ENCODE measurements around the gene CCNK. TPM values are rescaled to one million over a fixed set of nuclear protein-coding genes. Genes with fewer than 3 reads are reported as not detected.

CCNK gene
- total RNA-seq, 3 donors from 2014 or later = 95.9 to 107 (median 104) TPM

DNA sequence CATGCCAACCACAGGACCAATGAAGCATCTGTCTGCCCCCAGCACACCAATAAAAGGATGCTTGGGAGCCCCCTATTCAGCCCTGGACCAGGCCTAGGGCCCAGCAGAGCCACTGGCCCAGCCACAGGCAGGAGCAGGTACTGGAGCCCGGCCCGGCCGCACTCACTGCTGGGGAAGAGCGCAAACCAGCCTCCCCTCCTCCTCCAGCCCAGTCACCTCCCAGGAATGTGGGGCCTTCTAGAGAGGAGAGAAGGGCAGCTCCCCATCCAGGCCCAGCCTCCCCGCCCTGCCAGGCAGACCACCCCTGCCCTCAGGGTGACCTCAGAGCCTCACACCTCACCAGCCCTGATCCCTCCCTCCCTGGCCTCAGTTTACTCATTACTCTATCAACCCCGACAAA, 56.2 kb downstream of the CCNK start:
- ATAC-seq (no peak), DNase-seq (no peak)
- Mint-ChIP-seq H3K36me3 (ENCODE audit: insufficient read depth) (no peaks in the 10 kb centered on the region), H3K4me1 (ENCODE audit: low read depth) (peaks cover 2% of the 10 kb centered on the region), H3K9me3 (no peaks in the 10 kb centered on the region), H3K4me3 (no peak overlapping the region), H3K27me3 (ENCODE audit: low read depth) (no peaks in the 10 kb centered on the region)

DNA sequence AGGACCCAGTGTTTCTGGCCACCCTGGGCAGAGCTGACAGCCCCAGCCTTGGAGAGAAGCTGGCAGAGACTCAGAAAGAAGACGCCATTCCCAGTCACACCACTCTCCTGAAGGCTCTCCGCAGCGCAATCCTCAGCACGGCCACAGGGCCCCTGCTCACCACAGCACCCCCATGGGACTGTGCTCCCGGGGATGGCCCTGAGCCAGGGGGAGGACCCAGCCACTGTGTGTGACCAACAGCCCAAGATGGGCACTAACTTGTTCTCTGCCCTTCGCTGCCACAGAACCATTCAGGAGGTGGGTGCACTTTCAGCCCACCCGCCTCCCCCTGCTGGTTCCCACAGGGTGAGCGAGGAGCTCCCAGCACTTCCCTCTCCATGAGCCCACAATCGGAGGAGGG, 57.1 kb downstream of the CCNK start:
- peaks cover 2% of the 10 kb centered on the region for H3K4me1 Mint-ChIP-seq (ENCODE audit: low read depth)

DNA sequence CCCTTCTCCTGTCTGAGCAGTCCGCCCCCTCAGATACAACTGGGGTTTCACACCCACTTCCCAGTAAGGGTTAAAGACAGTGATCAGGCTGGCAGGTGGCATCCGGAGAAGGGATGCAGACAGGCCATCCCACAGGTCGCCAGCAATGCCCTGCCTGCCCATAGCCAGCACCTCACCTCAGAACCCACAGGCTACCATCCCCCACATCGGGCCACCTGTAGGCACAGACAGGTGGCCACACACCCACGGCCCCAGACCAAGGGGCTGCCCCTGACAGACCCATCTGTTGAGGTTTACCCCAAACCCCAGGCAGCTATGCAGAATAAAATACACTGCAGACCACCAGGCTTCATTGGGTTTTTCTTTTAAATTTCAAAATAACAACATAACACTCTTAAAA, 57.5 kb downstream of the CCNK start:
- Mint-ChIP-seq H3K36me3 (ENCODE audit: insufficient read depth) (no peaks in the 10 kb centered on the region), H3K9me3 (no peaks in the 10 kb centered on the region), H3K4me3 (no peak overlapping the region), H3K27me3 (ENCODE audit: low read depth) (no peaks in the 10 kb centered on the region), H3K4me1 (ENCODE audit: low read depth) (peaks cover 2% of the 10 kb centered on the region)
- DNase-seq = no peak
- no peak for ATAC-seq

More for the DNA sequence above, 57.1 kb downstream of the CCNK start:
- Mint-ChIP-seq H3K36me3 (ENCODE audit: insufficient read depth) (no peaks in the 10 kb centered on the region), H3K27me3 (ENCODE audit: low read depth) (no peaks in the 10 kb centered on the region), H3K9me3 (no peaks in the 10 kb centered on the region), H3K4me3 (no peak overlapping the region)
- DNase-seq (no peak), ATAC-seq (no peak)

DNA sequence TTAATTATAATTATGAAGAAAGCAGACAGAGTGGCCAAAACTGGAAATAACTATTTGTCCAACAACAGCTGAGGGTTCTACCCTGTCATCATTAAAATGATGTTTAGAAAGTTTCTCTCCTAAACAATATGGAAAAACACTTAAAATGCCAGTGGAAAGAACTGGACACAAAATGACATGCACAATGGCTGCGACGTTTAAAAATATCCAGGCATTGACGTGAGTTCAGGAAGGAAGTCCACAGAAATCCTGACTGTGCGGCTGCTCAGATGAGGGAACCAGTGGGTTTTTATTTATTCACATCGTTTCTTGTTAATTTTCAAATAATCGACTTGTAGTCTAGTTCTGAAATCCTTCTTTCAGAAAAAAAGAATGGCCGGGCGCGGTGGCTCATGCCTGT, 58.3 kb downstream of the CCNK start:
- no peaks in the 10 kb centered on the region for H3K27me3 Mint-ChIP-seq (ENCODE audit: low read depth)
- peaks cover 2% of the 10 kb centered on the region for H3K4me1 Mint-ChIP-seq (ENCODE audit: low read depth)
- no peak for DNase-seq
- no peak overlapping the region for H3K4me3 Mint-ChIP-seq
- H3K36me3 Mint-ChIP-seq (ENCODE audit: insufficient read depth) = no peaks in the 10 kb centered on the region
- no peaks in the 10 kb centered on the region for H3K9me3 Mint-ChIP-seq
- no peak for ATAC-seq

DNA sequence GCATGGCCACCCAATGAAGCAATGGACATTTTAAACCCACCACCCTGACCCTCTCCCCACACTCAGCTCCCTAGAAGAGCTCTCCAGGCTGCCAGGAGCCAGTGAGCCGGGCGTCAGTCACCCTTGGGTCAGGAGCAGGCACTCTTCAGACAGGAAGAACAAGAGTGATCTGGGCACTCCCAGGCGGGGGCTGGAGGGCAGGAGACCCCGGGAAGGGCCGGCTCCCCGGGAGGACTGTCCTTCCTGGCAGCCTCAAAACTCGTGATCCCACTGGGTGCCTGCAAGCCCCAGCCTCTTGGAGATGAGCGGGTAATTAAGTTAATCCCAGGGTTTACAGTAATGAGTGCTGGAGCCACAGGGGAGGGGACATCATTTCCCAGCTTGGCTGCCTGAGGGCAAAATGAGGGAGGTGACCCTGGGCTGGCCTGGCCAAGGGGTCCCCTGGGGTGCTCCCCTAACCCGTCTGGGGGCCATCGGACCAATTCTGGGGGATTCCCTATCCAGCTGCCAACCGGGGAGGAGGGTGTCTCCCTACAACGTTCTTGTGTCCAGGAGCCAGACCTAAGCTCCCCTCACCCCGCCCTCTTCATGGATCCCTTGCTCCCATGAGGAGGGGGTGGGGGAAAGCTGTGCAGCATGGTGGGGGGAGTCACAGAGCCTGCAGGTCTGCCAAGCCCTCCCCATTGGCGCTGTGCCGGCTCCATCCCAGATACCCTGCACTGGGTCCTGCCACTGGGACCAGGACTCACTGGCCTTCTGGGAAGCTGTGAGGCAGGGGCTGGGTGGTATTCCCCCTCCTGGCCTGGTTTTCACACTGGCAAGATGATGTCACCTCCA, 59.2 kb downstream of the CCNK start:
- Mint-ChIP-seq H3K4me1 (ENCODE audit: low read depth) (peaks cover 2% of the 10 kb centered on the region), H3K36me3 (ENCODE audit: insufficient read depth) (no peaks in the 10 kb centered on the region), H3K9me3 (no peaks in the 10 kb centered on the region), H3K27me3 (ENCODE audit: low read depth) (no peaks in the 10 kb centered on the region), H3K4me3 (no peak overlapping the region)
- ATAC-seq (no peak), DNase-seq (no peak)

DNA sequence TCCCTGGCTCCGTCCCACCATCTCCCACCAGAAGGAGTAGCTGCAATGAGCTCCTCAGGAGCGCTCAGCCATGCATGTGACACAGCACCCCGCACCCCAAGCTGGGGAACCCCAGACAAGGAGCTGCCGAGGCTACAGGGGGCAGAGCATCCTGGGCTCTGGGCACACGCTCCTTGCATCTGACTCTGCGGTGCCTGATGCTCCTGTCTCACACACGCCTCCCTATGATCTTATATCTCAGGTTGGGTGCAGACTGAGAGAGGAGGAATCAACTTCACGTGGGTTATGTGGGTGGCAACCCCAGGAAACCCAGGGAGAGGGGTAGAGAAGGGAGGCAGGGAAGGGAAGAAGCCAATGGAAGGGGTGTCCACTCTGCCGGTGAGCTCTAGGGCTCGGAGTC, 60.0 kb downstream of the CCNK start:
- H3K9me3 Mint-ChIP-seq = no peaks in the 10 kb centered on the region
- no peak for ATAC-seq

DNA sequence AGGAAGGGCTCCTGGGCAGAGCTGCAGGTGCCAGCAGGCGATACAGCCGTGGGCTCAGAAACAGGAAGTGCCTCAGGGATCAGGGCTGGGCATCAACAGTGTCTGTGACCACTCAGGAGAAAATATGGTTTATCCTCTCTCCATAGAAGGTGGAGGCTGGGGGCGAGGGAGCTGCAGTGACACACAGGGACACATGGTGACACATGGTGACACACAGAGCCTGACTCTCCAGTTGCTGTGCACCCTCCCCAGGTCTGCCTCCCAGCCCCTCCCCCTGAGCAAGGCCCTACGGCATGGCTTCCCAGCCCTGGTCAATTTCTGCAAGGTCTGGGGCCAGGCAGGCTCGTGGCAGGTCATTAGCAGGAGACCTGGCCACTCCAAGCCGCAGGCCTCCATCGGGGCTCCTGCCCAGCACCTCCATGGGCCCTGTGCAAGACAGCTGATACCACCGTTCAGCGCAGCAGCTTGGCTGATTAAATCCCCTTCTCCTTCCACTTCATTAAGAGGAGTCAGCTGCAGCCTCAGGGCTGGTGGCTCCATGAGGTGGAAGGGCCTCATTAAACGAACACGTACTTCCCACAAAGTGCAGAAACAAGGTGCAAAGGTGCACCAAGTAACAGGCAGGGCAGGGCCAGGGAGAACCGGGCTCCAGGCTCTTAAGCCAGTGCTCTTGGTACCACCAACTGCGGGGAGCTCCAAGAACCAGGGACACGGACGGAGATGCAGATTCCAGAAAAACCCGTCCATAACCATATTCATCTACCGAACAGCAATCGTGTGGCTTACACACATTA, 60.7 kb downstream of the CCNK start:
- H3K27me3 Mint-ChIP-seq (ENCODE audit: low read depth) = no peaks in the 10 kb centered on the region
- ATAC-seq (peak; percentile 30 to 32), DNase-seq (no peak)
- no peak overlapping the region for H3K4me3 Mint-ChIP-seq
- H3K36me3 Mint-ChIP-seq (ENCODE audit: insufficient read depth) = no peaks in the 10 kb centered on the region
- peaks cover 2% of the 10 kb centered on the region for H3K4me1 Mint-ChIP-seq (ENCODE audit: low read depth)
- H3K9me3 Mint-ChIP-seq = no peaks in the 10 kb centered on the region

More for the DNA sequence above, 60.0 kb downstream of the CCNK start:
- Mint-ChIP-seq H3K27me3 (ENCODE audit: low read depth) (no peaks in the 10 kb centered on the region), H3K4me1 (ENCODE audit: low read depth) (peaks cover 2% of the 10 kb centered on the region), H3K4me3 (no peak overlapping the region), H3K36me3 (ENCODE audit: insufficient read depth) (no peaks in the 10 kb centered on the region)
- no peak for DNase-seq

DNA sequence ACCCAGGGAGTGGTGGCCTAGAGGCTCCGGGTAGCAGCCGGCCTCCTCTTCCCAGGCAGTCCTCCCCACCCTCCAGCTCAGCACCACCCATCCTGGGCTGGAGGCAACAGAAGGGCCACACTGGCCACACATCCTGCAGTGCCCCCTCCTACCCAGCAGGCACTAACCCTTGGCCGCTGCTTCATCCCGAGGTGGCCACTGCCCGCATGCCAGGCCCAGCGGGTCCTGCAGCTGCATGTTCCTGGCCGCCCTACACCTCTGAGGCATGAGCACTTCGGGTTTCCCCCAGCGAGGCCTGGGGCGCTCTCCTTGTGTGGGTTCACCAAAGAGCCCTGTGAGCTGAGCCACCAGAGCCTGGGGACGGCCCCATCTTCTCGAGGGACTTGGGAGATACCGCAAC, 61.4 kb downstream of the CCNK start:
- no peak overlapping the region for H3K4me3 Mint-ChIP-seq
- H3K9me3 Mint-ChIP-seq = no peaks in the 10 kb centered on the region
- no peak for DNase-seq
- no peak for ATAC-seq
- no peaks in the 10 kb centered on the region for H3K36me3 Mint-ChIP-seq (ENCODE audit: insufficient read depth)
- H3K4me1 Mint-ChIP-seq (ENCODE audit: low read depth) = peaks cover 2% of the 10 kb centered on the region
- H3K27me3 Mint-ChIP-seq (ENCODE audit: low read depth) = no peaks in the 10 kb centered on the region

DNA sequence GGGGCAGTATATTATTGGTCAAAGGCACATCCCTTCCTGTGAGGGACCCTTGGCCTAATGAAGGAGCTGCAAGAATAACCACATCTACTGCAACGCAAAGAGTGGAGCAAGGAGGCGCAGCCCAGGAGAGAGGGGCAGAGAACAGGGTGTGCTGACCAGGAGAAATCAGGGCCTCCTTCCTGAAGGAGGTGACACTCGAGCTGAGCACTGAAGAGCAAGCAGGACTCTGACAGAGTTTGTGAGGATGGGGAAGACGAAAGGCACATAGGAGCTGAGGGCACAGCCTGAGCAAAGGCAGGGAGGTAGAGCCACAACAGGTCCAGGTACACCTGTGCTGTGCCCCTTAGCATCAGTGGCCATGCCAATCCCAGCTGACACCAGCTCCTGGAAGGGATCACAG, 62.2 kb downstream of the CCNK start:
- DNase-seq (no peak), ATAC-seq (no peak)
- no peaks in the 10 kb centered on the region for H3K9me3 Mint-ChIP-seq
- no peak overlapping the region for H3K4me3 Mint-ChIP-seq
- no peaks in the 10 kb centered on the region for H3K36me3 Mint-ChIP-seq (ENCODE audit: insufficient read depth)
- no peaks in the 10 kb centered on the region for H3K27me3 Mint-ChIP-seq (ENCODE audit: low read depth)
- peaks cover 2% of the 10 kb centered on the region for H3K4me1 Mint-ChIP-seq (ENCODE audit: low read depth)

DNA sequence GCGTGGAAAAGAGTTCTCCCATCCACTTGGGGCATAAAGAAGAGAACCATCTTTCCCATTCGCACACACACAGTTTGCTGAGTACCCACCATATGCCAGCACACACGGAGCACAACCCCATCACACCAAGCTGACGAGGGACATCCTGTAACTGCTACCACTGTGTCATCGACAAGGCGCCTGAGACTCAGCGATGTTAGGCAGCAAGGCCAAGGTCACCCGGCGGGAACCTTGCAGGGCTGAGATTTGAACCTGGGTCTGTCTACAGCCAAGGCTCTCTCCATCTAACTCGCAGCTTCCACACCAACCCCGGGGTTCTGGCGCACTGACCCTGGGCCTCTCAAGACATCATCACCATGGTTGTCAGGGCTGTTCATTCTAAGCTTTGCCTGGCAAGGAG, 62.8 kb downstream of the CCNK start:
- peaks cover 2% of the 10 kb centered on the region for H3K4me1 Mint-ChIP-seq (ENCODE audit: low read depth)
- H3K36me3 Mint-ChIP-seq (ENCODE audit: insufficient read depth) = no peaks in the 10 kb centered on the region
- H3K27me3 Mint-ChIP-seq (ENCODE audit: low read depth) = no peaks in the 10 kb centered on the region
- ATAC-seq = no peak
- no peaks in the 10 kb centered on the region for H3K9me3 Mint-ChIP-seq
- DNase-seq = no peak
- no peak overlapping the region for H3K4me3 Mint-ChIP-seq

DNA sequence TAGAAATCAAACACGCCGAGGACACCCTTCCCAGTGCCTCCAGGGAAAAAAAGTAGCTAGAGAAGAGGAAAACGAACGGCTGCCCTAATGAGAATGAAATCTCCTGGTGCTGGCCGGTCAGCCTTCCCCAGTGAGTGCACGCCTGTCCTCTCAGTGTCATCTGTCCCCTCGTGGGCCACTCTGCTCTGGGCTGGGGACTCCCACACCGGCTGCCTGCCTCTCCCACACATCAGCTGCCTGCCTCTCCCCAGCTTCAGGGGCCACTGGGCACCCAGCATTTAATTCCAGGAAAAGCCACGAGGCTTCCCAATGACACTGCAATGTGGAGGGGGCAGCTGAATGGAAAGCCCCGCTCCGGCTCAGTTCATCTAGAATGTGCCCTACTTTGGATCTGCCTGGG, 63.8 kb downstream of the CCNK start:
- DNase-seq = no peak
- Mint-ChIP-seq H3K4me1 (ENCODE audit: low read depth) (peaks cover 2% of the 10 kb centered on the region), H3K36me3 (ENCODE audit: insufficient read depth) (no peaks in the 10 kb centered on the region)

DNA sequence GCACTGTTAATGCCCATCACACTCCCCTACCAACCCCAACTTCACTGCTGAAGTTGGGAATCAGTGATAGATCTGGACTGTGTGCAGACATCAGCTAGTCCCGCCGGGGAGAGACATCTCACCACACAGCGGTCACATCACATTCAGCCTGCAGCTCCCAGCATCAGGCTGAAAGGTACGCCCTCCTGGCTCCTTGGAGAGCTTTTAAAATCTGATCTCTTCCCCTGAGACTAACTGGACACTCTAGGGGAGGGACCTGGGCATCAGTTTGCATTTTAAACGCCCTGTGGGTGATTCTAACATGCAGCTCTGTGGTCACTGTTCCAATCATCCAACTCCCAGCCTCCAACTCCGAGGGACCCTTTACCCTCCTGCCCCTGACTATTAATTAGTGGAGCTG, 64.4 kb downstream of the CCNK start:
- H3K9me3 Mint-ChIP-seq = no peaks in the 10 kb centered on the region
- H3K36me3 Mint-ChIP-seq (ENCODE audit: insufficient read depth) = no peaks in the 10 kb centered on the region

More for the DNA sequence above, 63.8 kb downstream of the CCNK start:
- no peak for ATAC-seq
- H3K4me3 Mint-ChIP-seq = no peak overlapping the region
- no peaks in the 10 kb centered on the region for H3K9me3 Mint-ChIP-seq
- H3K27me3 Mint-ChIP-seq (ENCODE audit: low read depth) = no peaks in the 10 kb centered on the region

DNA sequence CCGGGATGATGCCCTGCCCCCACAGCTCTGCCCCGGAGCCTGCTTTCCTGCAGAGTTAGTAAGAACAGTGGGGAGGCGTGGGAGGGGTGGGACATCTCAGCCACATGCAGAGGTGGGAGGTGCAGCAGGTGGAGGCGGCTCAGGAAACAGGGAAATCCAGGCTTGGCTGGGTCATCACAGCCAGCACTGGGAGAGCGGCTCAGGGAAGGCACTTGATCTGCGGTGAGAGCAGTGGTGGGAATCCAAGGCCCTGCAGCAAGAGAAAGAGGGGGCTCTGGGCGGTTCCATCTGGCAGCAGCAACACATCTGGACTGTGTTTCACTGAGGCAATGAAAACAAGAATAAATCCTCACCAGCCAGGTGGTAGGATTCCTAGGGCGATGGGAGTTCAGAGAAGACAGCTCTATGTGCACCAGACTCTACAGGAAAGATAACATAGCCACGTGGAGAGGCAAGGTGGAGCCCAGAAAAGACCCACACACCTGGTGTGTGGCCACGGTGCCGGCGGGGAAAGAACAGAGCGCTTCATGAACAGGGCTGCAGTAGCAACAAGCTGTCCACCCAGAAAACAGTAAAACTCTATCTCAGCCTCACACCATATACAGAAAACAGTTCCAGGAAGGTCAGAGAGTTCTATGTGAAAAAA, 65.1 kb downstream of the CCNK start:
- DNase-seq (no peak), ATAC-seq (no peak)
- no peaks in the 10 kb centered on the region for H3K9me3 Mint-ChIP-seq
- no peaks in the 10 kb centered on the region for H3K36me3 Mint-ChIP-seq (ENCODE audit: insufficient read depth)
- no peak overlapping the region for H3K4me3 Mint-ChIP-seq
- no peaks in the 10 kb centered on the region for H3K27me3 Mint-ChIP-seq (ENCODE audit: low read depth)
- H3K4me1 Mint-ChIP-seq (ENCODE audit: low read depth) = peaks cover 2% of the 10 kb centered on the region

More for the DNA sequence above, 64.4 kb downstream of the CCNK start:
- peaks cover 2% of the 10 kb centered on the region for H3K4me1 Mint-ChIP-seq (ENCODE audit: low read depth)
- no peak for ATAC-seq
- H3K27me3 Mint-ChIP-seq (ENCODE audit: low read depth) = no peaks in the 10 kb centered on the region
- H3K4me3 Mint-ChIP-seq = no peak overlapping the region
- DNase-seq = no peak

DNA sequence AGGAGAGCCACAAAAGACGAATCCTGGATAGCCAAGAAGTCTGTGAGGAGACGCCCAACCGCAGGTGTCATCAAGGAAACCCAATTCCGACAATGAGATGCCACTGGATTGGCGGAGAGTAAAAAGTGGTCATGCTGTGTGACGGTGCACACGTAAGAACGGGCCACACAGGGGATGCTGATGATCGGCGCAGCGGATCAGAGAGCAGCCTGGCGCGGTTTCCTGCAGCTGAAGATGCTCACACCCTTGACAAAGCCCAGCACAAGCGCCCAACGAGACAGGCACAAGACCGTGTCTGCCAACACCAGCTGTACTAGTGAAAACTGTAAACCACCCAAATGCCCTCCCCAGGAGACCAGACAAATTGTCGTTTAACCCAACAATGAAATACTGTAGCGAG, 67.0 kb downstream of the CCNK start:
- DNase-seq (no peak), ATAC-seq (no peak)
- Mint-ChIP-seq H3K4me1 (ENCODE audit: low read depth) (no peaks in the 10 kb centered on the region), H3K36me3 (ENCODE audit: insufficient read depth) (no peaks in the 10 kb centered on the region), H3K27me3 (ENCODE audit: low read depth) (no peaks in the 10 kb centered on the region), H3K9me3 (no peaks in the 10 kb centered on the region), H3K4me3 (no peak overlapping the region)
